B cell (primary cell): ENCODE measurements around the gene CDH13. TPM values are rescaled to one million over a fixed set of nuclear protein-coding genes. Genes with fewer than 3 reads are reported as not detected.

Experiments
- ATAC-seq: fragments of 200-7000 bp; cut with Tn5 transposase; one replicate; pipeline ENCODE4 v1.10.0; 2021; ENCODE audit warnings: low read depth, mild to moderate bottlenecking, moderate number of reproducible peaks, moderate library complexity
- CTCF ChIA-PET: fragments of 350-600 bp; sonication (Branson Sonifier 250); formaldehyde crosslinking; loops from one replicate; lab custom pipeline; 2021; ENCODE audit warnings: antibody characterized with exemption, inconsistent platforms; lab: Charles Lee
- POLR2A ChIA-PET: fragments of 350-600 bp; sonication (Branson Sonifier 250); formaldehyde crosslinking; loops from one replicate; lab custom pipeline; 2021; ENCODE audit warnings: antibody characterized with exemption; lab: Charles Lee
- DNase-seq: peaks from one replicate; pipeline ENCODE4 v3.0.0; 2013
- H2AFZ ChIP-seq: 2 replicates; pipeline ENCODE4 v1.6.1; 2012; ENCODE audit warnings: mild to moderate bottlenecking, low read depth, low read length; ENCODE audit not compliant: insufficient read depth, poor library complexity, severe bottlenecking
- H3K27ac ChIP-seq, 2 donors: 1 replicate in 1 of 2; 2 replicates in 1 of 2; pipeline ENCODE4 v1.5.1; 2012 to 2013; ENCODE audit warnings: low read length in 2 of 2, mild to moderate bottlenecking in 2 of 2, moderate library complexity in 1 of 2
- H3K27me3 ChIP-seq, 4 experiments: fragments of 200-600 bp in 1 of 4; sonication (generic) in 1 of 4; replicated peaks in 1 of 4; 1 replicate in 2 of 4; 2 replicates in 2 of 4; pipeline versions ENCODE4 v1.6.1 to v1.7.0; 2013 to 2016; ENCODE audit warnings: low read length in 3 of 4, mild to moderate bottlenecking in 2 of 4, mixed read lengths in 1 of 4, moderate library complexity in 1 of 4; ENCODE audit not compliant: insufficient read depth in 4 of 4, control insufficient read depth in 3 of 4; ENCODE audit errors: control extremely low read depth in 1 of 4
- H3K36me3 ChIP-seq, 2 experiments: replicated peaks in 1 of 2; 1 replicate in 1 of 2; 2 replicates in 1 of 2; pipeline versions ENCODE4 v1.6.1 to v1.7.1; 2013; ENCODE audit warnings: low read length in 1 of 2; ENCODE audit not compliant: insufficient read depth in 2 of 2, control insufficient read depth in 1 of 2; ENCODE audit errors: control extremely low read depth in 1 of 2, extremely low read depth in 1 of 2
- H3K4me1 ChIP-seq, 2 donors: fragments of 200-600 bp in 1 of 2; sonication (generic) in 1 of 2; 1 replicate in 1 of 2; 2 replicates in 1 of 2; pipeline versions ENCODE4 v1.5.1 to v1.6.1; 2013 to 2017; ENCODE audit warnings: low read length in 2 of 2; ENCODE audit not compliant: control insufficient read depth in 2 of 2, insufficient read depth in 2 of 2
- H3K4me2 ChIP-seq: replicated peaks from 2 replicates; pipeline ENCODE3; 2012; ENCODE audit warnings: mild to moderate bottlenecking, low read depth, low read length; ENCODE audit not compliant: poor library complexity, severe bottlenecking
- H3K4me3 ChIP-seq, 5 experiments: fragments of 200-600 bp in 1 of 5; sonication (generic) in 1 of 5; 1 replicate in 3 of 5; 2 replicates in 2 of 5; pipeline versions ENCODE4 v1.5.1 to v1.7.0; 2011 to 2016; ENCODE audit warnings: low read length in 4 of 5, mild to moderate bottlenecking in 4 of 5, low read depth in 2 of 5, control low read depth in 1 of 5, moderate library complexity in 1 of 5; ENCODE audit not compliant: insufficient read depth in 1 of 5; ENCODE audit errors: control extremely low read depth in 1 of 5, extremely low read depth in 1 of 5
- H3K79me2 ChIP-seq: fragments of 200-600 bp; sonication (generic); one replicate; pipeline ENCODE4 v1.6.0; 2016; ENCODE audit warnings: low read length; ENCODE audit not compliant: control insufficient read depth, insufficient read depth
- H3K9ac ChIP-seq: fragments of 200-600 bp; sonication (generic); 2 replicates; pipeline ENCODE4 v1.6.1; 2017; ENCODE audit warnings: mild to moderate bottlenecking, low read length, moderate library complexity
- H3K9me3 ChIP-seq, 3 donors: one replicate each; pipeline versions ENCODE4 v1.6.1 to v1.7.1; 2013; ENCODE audit warnings: low read length in 2 of 3; ENCODE audit not compliant: control insufficient read depth in 2 of 3, insufficient read depth in 1 of 3; ENCODE audit errors: control extremely low read depth in 1 of 3
- H4K20me1 ChIP-seq: 2 replicates; pipeline ENCODE4 v1.6.0; 2012; ENCODE audit warnings: mild to moderate bottlenecking, low read length; ENCODE audit not compliant: insufficient read depth, control insufficient read depth, poor library complexity, severe bottlenecking
- H3K27ac Mint-ChIP-seq: one replicate; pipeline ENCODE4 v1.8.0; 2021; ENCODE audit warnings: mixed read lengths
- H3K27me3 Mint-ChIP-seq: one replicate; pipeline ENCODE4 v1.8.0; 2021; ENCODE audit warnings: mixed read lengths
- H3K4me1 Mint-ChIP-seq: one replicate; pipeline ENCODE4 v1.8.0; 2021; ENCODE audit warnings: mixed read lengths
- H3K4me3 Mint-ChIP-seq: one replicate; pipeline ENCODE4 v1.8.0; 2021; ENCODE audit warnings: mixed read lengths
- H3K9me3 Mint-ChIP-seq: one replicate; pipeline ENCODE4 v1.8.0; 2022; ENCODE audit warnings: mixed read lengths; ENCODE audit not compliant: insufficient read depth
- CTCF ChIP-seq: fragments of 200-600 bp; IDR thresholded peaks from one replicate; pipeline ENCODE4 v1.8.0; 2022; ENCODE audit warnings: antibody characterized with exemption, mild to moderate bottlenecking
- EZH2 ChIP-seq: IDR thresholded peaks from 2 replicates; pipeline ENCODE4 v1.6.1; 2012; ENCODE audit warnings: borderline replicate concordance, low read depth, mild to moderate bottlenecking, moderate library complexity, low read length; ENCODE audit not compliant: insufficient read depth, poor library complexity, severe bottlenecking
- WGBS: methylation state at CpG from one replicate; pipeline ENCODE4 v1.1.5; 2013; ENCODE audit warnings: missing lambda C conversion rate; ENCODE audit not compliant: insufficient coverage; 5-methylcytosine and 5-hydroxymethylcytosine counted together
- intact Hi-C: fragments of 100-400 bp; cut with micrococcal nuclease; formaldehyde crosslinking; loops from one replicate; pipeline ENCODE4 v1.10.0; 2022
- polyA plus RNA-seq: library from polyadenylated mRNA; depleted of rRNA; stranded (reverse); fragments of >200 nt; gene quantifications from 2 replicates; pipeline ENCODE4 v1.2.3, GENCODE V29; 2012
- total RNA-seq, 2 donors: library from RNA; stranded (reverse); fragments of 120-200 nt in 1 of 2; gene quantifications; 1 replicate in 1 of 2; 2 replicates in 1 of 2; pipeline versions ENCODE4 v1.2.3 to v1.2.4, GENCODE V29; 2013 to 2022

CDH13 gene
- total and polyA plus RNA-seq, 2 donors (not counting 1 experiment from before 2014, with no cell fraction given) = not detected

GRCh38 chr16:82843606-82844271 lies 217.0 kb downstream of the CDH13 start:
- DNase-seq (no peak), ATAC-seq (no peak)
- no peaks in the 10 kb centered on the region for H3K4me1 ChIP-seq
- no peaks in the 10 kb centered on the region for H3K79me2 ChIP-seq
- WGBS = 71% methylated on average over 1 of the region's 5 CpGs
- POLR2A ChIA-PET = no interaction called here
- peaks cover 2% of the 10 kb centered on the region for H3K9me3 Mint-ChIP-seq
- CTCF ChIA-PET = no interaction called here
- no peaks in the 10 kb centered on the region for H3K27me3 ChIP-seq
- no peak overlapping the region for H3K4me3 ChIP-seq
- no peaks in the 10 kb centered on the region for H3K4me1 Mint-ChIP-seq
- no peak overlapping the region for H3K9ac ChIP-seq
- intact Hi-C loops = no loop called here
- no peak overlapping the region for H3K4me2 ChIP-seq
- no peak overlapping the region for H2AFZ ChIP-seq
- TF ChIP-seq EZH2 = no peak
- TF ChIP-seq CTCF = no peak
- no peaks in the 10 kb centered on the region for H4K20me1 ChIP-seq
- peaks cover 4% of the 10 kb centered on the region for H3K27me3 Mint-ChIP-seq
- no peak overlapping the region for H3K27ac ChIP-seq
- no peaks in the 10 kb centered on the region for H3K36me3 ChIP-seq
- H3K4me3 Mint-ChIP-seq = no peak overlapping the region
- no peaks in the 10 kb centered on the region for H3K9me3 ChIP-seq
- no peak overlapping the region for H3K27ac Mint-ChIP-seq

- no peak for DNase-seq
Measured at GRCh38 chr16:82845116-82845515, 218.3 kb downstream of the CDH13 start.

More at GRCh38 chr16:82845116-82845515, 218.3 kb downstream of the CDH13 start:
- no peak for TF ChIP-seq EZH2
- TF ChIP-seq CTCF = no peak
- intact Hi-C loops = no loop called here
- Histone ChIP-seq H4K20me1 (no peaks in the 10 kb centered on the region), H2AFZ (no peak overlapping the region), H3K79me2 (no peaks in the 10 kb centered on the region), H3K4me3 (no peak overlapping the region), H3K36me3 (no peaks in the 10 kb centered on the region), H3K4me1 (no peaks in the 10 kb centered on the region), H3K27ac (no peak overlapping the region), H3K27me3 (no peaks in the 10 kb centered on the region), H3K9ac (no peak overlapping the region), H3K9me3 (no peaks in the 10 kb centered on the region), H3K4me2 (no peak overlapping the region)
- ChIA-PET CTCF (no interaction called here), POLR2A (no interaction called here)
- no peak overlapping the region for H3K27ac Mint-ChIP-seq
- no peak for ATAC-seq
- no peaks in the 10 kb centered on the region for H3K4me1 Mint-ChIP-seq
- peaks cover 4% of the 10 kb centered on the region for H3K27me3 Mint-ChIP-seq
- no peak overlapping the region for H3K4me3 Mint-ChIP-seq
- no peaks in the 10 kb centered on the region for H3K9me3 Mint-ChIP-seq
- WGBS = 78% methylated on average over 3 of the region's 3 CpGs
